HFF-Myc (cell line): ENCODE data around the gene GUCA2B.

Experiments
- DNase-seq: peaks from one replicate; pipeline ENCODE4 v3.0.0-alpha.2; 2011; ENCODE audit warnings: low read depth; ENCODE audit errors: extremely low read depth
- H3K4me3 ChIP-seq: replicated peaks from 2 replicates; pipeline ENCODE4 v1.5.1; 2011; ENCODE audit warnings: low read depth, mild to moderate bottlenecking, control low read depth, low read length
- TF ChIP-seq, protein P1 (sequence below): IDR thresholded peaks from 2 replicates; pipeline ENCODE4 v1.5.1; 2012; ENCODE audit warnings: mild to moderate bottlenecking, low read depth, low read length, control low read depth; ENCODE audit errors: missing control alignments

The GUCA2B gene

DNA sequence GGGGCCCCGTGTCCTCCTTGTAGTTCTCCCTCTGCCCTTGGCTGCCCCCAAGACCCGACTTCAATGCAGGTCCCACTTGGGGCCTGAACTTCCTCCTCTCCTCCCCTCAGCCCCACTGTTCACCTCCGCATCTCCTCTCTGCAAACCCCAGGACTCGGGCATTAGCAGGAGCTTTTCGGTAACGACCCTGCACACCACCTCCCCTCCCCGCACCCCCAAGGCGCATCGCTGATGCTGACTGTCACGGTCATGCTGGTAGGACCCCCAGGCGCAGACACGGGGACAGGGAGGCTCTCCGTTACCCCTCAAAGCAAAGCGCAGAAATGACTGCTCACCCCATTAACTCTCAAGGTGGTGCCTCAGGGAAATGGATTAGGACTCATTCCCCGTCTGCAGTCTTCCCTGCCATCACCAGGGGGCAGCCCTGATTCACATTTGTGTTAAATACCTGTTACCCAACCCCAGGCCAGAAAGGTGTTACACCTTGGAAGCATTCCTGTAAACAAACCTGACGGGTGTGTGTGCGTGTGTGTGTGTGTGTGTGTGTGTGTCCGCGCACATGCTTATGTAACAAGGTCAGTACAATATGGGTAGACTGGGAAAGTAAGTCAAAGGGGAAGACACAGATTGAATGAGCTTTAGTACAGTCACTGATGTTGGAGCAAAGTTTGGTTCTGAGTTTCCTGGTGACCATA lies 6.4 kb upstream of the GUCA2B start:
- no peak overlapping the region for H3K4me3 ChIP-seq
- TF ChIP-seq, protein P1, sequence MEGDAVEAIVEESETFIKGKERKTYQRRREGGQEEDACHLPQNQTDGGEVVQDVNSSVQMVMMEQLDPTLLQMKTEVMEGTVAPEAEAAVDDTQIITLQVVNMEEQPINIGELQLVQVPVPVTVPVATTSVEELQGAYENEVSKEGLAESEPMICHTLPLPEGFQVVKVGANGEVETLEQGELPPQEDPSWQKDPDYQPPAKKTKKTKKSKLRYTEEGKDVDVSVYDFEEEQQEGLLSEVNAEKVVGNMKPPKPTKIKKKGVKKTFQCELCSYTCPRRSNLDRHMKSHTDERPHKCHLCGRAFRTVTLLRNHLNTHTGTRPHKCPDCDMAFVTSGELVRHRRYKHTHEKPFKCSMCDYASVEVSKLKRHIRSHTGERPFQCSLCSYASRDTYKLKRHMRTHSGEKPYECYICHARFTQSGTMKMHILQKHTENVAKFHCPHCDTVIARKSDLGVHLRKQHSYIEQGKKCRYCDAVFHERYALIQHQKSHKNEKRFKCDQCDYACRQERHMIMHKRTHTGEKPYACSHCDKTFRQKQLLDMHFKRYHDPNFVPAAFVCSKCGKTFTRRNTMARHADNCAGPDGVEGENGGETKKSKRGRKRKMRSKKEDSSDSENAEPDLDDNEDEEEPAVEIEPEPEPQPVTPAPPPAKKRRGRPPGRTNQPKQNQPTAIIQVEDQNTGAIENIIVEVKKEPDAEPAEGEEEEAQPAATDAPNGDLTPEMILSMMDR: peak; percentile 81
- DNase-seq: no peak

DNA sequence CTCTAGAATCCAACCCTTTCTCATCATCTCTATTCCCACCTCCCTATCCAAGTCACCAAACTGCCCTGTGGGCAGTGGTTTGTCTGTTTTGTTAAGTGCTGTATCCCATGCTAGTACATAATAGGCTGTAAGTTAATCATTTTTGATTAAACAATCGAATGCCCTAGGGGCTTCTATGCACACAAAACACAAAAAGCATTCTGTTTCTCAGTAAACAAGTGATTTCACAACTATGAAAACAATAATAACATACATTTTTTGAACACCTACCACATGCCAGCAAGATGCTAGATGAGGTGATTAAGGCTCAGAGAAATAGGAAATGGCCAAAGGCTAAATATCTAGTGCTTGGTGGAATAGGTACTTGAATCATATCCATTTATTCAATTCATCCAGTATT lies 5.0 kb upstream of the GUCA2B start:
- TF ChIP-seq, protein P1: no peak

DNA sequence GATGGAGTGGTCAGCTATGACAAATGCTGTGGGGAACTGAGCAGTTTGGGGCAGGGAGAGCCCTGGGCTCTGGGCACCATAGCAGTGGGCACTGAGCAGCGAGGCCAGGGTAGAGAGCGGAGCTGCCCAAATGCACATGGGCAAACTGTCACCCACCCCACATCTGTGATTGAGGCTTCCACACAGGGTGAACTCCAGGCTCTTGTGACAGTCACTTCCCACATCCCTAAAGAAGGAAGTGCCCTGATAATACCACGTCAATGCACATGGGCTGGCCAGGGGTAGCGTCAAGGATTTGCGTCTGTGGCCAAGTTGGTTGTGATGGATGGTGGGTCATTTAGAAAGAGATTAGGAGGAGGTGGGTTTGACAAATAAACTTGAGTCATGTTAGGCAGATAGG lies 2.6 kb upstream of the GUCA2B start:
- no peak overlapping the region for H3K4me3 ChIP-seq
- DNase-seq: no peak
- TF ChIP-seq, protein P1: no peak

More for the DNA sequence above, 5.0 kb upstream of the GUCA2B start:
- H3K4me3 ChIP-seq: no peak overlapping the region
- no peak for DNase-seq

DNA sequence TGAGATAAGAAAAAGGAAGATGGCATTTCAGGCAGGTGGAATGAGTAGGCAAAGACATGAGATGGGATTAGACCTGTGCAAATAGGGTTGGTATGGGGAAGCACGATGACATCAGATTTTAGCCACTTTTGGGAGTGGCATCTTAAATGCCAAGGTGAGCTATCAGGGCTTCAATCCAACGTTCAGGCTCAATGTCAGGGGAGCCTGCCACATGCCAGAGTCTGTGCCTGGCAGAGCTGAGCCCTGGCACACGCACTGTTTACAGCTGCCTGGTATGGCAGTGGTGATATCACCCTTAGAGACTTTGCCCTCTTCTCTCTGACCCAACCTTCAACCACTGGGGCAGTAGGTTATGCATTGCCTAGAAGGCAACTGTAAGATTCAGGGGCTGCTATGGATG lies 1.1 kb upstream of the GUCA2B start:
- TF ChIP-seq, protein P1: no peak
- no peak for DNase-seq
- H3K4me3 ChIP-seq: no peak overlapping the region

DNA sequence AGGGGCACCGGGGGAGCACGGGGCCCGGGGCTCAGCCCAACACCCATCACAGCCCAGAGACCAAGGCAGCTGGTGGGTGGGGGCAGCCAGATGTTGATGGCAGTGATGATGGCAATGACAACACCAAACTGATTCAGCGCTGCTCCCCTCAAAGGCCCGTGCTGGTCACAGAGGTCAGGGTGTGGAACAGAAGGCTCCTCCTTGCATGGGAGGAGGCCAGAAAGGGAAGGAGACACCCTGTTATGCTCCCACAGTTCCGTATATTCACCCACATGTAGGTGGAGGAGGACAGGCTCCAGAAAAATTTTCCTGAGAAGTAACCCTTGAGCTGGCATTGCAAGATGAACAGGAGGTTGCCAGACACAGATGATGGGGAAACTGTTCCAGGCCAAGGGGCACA lies 414 bp downstream of the GUCA2B start:
- DNase-seq: no peak
- TF ChIP-seq, protein P1: no peak
- H3K4me3 ChIP-seq: no peak overlapping the region

DNA sequence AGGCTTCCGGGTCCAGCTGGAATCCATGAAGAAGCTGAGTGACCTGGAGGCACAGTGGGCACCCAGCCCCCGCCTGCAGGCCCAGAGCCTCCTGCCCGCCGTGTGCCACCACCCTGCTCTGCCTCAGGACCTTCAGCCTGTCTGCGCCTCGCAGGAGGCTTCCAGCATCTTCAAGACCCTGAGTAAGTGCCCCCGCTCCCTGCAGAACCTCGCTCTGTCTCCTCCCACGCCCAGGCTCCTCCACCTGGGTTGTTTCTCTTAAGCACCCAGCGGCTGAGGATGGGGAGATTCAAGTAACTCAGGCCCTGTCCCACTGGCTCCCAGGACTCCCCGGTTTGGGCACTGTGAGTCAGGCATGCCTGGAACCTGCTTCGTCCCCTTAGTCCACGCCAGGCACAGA lies 1.5 kb downstream of the GUCA2B start:
- no peak for DNase-seq
- TF ChIP-seq, protein P1: no peak
- no peak overlapping the region for H3K4me3 ChIP-seq

DNA sequence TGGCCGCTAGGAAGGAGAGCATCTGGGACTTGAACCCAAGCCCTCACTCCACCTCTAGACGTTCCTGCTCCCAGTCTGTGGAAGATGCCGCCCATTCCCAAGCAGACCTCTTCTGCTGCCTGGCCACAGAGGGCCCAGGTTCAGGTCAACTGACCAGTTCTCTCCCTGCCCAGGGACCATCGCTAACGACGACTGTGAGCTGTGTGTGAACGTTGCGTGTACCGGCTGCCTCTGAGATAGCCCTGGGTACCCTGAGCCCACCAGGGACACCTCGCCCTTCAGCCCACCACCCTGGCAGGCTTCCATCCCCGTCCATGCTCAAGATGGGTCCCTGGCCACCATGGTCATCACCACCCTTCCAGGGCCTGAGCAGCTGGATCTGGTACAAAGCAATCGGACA lies 2.2 kb downstream of the GUCA2B start:
- no peak for DNase-seq
- H3K4me3 ChIP-seq: no peak overlapping the region
- TF ChIP-seq, protein P1: no peak
